HG03103 (cell line): Measurements from ENCODE around the gene DSPP.
A peak's percentile ranks its signal among the peaks of the same experiment; 100 is the strongest.
"Not testable (repeated sequence)": the region's sequence is repeated elsewhere in the genome, so short reads cannot be mapped to it uniquely, and the experiment has no call there.

Experiments used
- ATAC-seq: cut with Tn5 transposase; IDR thresholded peaks from one replicate; pipeline ENCODE4 v1.9.1; 2021; ENCODE audit warnings: low read depth; ENCODE audit not compliant: unreplicated experiment

DSPP gene

DNA sequence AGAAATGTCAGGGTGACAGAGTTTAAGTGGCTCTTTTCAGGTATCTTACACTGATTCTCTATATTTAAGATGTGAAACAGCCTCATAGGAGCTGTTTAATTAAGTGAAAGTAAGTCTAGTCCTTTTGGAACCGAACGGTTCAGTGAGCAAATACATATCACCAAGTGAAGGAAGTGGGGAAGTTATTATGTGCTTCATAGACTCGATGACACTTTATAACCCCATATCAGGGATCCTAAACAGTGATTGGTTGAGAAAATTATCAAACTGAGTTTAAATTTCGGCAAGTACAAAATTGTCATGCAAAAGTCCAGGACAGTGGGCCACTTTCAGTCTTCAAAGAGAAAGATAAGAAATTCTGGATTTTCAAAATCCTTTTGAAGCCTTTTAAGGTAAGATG lies at the start of gene DSPP:
TSS of gene DSPP (plus strand) at position 301 of the 400 bp plus-strand sequence. CDS start 2,380 bp downstream, outside the sequence.
- no peak for ATAC-seq

DNA sequence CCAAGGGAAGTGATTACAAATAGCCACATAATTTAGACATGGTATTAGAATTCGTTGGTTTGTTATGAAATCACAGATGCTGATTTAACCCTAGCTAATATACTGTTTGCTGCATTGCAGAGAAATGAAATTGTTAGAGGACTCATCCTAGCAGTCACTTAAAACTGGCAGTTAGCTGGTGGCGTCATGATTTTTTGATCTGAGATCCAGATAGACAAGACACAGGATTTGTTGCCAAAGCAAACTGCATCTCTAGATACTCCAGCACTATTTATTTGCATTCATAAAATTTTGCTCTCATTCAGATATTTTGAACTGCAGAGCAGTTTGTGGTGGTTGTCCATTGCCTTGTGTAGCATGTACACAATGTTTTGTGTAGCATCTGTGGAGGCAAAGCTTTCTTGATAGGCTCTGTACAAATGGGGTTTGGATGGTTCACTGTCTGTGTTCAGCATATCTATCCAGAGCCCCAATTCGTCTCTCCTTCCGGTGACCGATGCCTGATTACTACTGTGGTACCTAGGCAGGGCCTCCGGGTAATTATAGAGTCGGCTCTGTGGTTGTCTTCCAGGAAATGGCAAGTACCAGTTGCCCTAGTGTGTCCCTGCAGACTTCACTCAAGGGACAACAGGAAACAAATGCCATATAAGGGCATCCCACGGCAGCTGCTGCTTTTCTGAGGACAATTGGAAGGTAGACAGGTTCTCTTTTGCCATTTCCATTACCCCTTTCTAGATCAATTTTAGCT lies 49.1 kb upstream of the DSPP start:
- peak; percentile 98 for ATAC-seq

DNA sequence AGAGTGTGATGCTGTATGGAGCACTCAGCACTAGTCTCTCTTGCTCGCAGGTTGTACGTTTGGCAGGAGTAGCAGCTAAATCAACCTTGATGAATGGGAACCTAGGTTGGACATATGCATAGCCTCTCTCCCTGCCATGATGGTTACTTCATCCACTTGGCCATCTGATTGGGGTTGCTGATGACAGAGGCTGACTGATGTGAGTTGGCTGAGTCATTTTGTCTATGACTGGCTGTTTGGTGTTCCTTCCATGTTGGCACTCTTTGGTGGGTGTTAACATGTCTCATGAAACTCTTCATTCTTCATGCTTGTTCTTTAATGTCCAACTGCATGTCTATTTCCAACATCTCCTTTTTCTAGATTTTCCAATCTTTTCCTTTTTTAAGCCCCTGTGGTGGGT lies 47.5 kb upstream of the DSPP start:
- no peak for ATAC-seq

DNA sequence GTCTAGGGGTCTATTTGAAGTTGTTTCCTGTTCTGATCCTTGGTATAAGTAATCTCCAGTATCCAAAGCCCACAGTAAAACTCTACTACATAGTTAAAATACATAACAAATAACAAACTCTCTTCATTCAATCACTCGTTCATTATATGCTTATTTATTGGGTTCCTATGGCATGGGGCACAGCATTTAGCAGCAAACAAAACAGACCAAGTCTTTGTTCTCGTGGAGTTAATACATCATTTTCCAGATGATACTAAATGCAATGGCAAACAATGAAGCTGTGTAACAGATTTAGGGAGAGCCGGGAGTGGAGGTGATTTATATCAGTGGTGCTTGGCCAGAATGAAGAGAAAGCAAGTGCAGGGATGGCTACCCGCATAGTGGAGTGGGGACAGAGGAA lies 42.6 kb upstream of the DSPP start:
- ATAC-seq, result no peak

DNA sequence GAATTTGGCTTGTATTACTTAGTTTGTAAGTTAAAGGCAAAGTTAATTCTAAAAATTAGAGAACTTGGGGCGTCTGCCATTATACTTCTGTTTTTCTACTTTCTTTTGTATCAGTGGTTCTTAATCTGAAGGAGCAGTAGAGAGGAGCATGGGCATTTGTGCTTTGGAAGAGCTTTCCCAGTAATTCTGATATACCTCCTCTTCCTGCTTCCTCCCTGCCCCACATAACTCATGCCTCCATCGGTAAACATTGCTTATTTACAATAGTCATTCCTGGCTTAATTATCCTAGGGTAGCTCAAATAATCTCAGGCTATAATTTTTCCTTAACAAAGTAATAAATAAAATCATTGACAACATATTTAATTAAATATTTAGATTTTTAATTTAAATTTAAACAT lies 42.1 kb upstream of the DSPP start:
- ATAC-seq, result no peak

DNA sequence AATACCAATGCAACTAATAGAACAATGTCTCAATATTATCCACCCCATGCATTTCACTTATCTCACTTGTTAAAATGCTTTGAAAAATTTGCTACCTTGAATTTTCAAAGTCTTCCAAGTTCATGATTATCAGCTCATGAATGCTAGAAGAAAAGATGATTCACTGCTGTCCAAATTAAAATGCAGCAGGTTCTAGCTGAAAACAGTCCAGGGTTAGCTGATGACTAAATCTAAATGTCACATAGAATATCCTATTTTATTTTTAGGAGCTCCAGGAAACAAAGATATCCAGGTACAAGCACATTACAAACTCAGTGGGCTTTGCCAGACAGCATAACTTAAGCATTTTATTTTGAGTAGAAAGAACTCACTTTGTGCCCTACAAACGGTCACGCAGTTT lies 41.1 kb upstream of the DSPP start:
- no peak for ATAC-seq

DNA sequence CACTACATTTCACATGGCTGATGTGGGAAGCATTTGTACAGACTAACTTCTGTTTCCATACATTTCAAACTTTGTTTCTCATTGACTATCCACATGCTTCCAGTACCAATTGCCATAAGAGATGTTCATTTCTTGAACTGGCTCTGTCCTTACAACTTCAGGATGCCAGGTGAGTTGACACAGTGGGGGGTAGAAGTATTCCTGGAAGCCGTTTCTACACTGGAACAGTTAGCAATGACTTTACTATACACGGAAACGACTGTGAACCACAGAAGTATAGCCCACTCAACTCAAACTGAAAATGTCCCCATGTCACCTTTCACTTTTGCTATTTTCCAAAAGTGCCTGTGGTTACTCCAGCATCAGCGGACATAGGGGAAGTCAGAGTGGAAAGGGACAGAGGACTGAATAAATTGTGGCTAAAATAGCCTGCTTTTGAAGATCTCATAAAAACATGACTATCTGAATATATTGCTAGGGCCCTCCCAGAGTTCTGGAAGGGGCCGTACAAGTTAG lies 38.0 kb upstream of the DSPP start:
- ATAC-seq, result no peak

DNA sequence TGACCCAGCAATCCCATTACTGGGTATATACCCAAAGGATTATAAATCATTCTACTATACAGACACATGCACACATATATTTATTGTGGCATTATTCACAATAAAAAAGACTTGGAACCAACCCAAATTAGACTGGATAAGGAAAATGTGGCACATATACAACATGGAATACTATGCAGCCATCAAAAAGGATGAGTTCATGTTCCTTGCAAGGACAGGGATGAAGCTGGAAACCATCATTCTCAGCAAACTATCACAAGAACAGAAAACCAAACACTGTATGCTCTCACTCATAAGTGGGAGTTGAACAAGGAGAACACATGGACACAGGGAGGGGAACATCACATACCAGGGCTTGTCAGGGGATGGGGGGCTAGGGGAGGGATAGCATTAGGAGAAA lies 34.0 kb upstream of the DSPP start:
- ATAC-seq, result not testable (repeated sequence)

DNA sequence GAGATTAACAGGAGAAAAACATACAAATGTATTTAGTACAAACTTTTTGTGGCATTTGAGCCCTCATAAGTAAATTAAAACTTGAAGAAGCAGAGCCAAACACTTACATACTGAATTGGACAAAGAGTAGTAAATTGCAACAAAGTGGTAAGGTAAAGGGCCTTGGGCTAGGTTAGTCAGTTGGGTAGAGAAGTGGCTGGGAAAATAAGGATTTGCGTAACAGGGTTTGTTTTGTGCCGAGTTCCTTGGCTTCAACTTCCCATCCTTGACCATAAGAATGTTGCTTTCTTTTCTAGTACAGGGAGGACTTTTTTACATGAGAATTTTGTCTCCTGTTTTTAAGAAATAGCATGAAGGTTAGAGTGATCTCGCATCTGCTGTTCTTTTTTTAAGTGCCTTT lies 33.3 kb upstream of the DSPP start:
- ATAC-seq, result no peak

DNA sequence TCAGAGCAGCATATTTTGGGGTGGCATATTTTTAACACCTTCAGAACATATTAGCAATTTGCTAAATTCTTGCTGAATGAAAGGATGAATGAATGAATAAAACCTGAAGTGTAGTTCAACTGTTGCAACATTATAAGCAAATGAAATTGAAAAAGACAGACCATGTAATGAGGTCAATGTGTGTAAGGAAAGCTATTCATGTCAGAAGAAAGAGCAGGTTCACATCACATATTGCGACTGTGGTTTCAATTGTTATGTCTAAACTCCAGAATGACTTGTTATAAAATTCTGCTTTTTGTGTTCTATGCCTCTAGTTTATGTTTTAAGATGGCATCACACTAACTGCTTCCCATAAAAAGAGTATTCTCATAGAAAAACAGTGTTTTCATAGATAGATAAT lies 32.9 kb upstream of the DSPP start:
- ATAC-seq, result no peak

DNA sequence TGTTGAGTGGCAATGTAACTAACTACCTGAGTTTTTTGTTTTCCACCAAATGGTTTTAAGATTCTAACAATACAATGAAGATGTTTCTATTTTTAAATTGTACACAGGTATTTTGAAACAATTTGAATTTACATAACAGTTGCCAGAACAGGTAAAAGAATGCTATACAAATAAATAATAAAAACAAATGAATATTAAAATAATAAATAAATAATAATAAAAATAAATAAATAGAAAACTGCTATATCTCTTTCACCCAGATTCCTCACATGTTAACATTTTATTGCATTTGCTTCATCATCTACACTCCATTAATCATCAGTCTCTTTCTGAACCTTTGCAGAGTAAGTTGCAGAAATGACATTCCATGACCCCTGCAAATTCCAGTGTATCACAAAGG lies 32.3 kb upstream of the DSPP start:
- ATAC-seq, result no peak

DNA sequence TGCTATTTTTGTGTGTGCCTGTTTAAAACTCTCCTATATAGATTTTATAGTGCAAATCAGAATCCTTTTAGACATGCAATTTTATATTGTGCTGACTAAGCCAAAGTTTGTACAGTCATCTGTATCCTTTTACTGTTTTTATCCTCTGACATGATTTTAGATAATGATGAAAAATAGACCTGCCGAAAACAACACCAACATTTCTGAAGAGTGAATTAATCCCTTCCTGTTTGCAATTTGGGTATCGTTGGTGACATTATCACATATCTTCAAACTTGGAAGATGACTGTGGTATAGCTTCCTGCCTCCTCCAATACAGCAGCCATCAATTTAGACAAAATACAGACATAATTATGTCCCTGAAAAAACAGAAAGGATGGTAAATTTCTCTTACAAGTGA lies 28.9 kb upstream of the DSPP start:
- ATAC-seq, result no peak

DNA sequence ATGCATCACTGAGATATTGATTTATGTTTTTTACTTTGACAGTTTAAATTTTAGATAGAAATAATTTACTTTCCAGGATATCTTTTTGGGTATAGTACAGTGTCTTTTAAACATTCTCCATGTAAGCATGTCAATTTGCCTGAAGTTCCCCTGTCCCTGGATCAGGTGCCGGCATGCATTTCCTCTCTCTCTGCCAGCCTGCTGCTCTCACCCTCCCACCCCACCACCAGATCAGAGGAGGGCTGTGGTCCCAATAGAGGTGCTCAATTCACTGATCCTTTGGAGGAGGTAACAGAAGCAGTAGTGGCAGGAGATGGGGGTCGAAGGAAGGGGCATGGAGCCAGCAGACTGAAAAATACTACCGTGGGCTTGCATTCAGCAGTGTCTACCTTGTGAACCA lies 28.3 kb upstream of the DSPP start:
- no peak for ATAC-seq

DNA sequence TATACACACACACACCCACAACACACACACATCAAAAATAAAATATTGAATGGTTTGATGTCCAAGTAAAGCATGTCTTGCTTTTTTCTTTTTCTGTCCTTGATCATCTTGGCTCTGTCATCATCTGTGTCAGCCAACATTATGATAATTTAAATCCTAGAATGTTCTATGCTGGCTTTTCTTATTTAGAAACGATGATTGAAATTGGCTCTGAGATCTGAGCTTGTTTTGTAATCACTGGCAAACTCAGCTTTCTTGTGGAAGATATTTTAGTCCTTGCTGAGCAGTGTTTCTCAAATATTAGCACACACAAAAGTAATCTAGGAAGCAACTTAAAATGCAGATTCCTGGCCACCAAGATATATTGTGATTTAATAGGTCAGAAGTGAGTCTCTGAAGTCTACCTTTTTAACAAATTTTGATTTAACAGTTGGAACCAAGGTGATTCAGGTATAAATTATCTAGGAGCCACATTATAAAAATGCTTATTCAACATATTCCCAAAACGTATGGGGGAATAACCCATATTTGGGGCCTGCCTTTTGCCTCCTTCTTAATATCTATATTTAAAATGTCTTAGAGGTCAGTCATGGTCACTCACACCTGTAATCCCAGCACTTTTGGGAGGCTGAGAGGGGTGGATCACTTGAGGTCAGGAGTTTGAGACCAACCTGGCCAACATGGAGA lies 24.0 kb upstream of the DSPP start:
- ATAC-seq, result no peak

DNA sequence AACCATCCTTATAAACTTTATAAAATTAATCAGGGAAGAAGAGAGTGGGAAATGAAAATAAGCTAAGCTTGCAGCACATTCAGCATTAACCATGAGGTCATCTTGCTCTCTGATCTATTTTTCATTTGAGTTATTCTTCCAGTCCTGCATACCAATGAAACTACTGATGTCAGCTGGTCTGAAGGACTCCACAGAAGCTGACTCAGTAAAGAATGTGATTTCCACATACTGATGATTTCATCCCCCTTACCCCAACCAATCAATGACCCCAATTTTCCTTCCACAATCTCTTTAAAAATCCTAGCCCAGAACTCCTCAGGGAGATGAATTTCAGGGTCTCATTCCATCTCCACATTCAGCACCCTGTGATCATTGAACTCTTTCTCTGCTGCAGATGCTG lies 18.8 kb upstream of the DSPP start:
- no peak for ATAC-seq

DNA sequence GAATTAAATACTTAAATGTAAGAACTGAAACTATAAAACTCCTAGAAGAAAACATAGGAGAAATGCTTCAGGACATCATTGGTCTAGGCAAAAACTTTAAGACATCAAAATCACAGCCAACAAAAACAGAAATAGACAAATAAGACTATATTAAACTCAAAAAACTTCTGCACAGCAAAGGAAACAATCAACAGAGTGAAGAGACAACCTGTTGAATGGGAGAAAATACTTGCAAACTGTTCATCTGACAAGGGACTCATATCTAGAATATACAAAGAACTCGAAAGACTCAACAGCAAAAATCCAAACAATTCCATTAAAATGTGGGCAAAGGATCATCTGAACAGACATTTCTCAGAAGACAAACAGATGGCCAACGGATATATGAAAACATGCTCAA lies 16.2 kb upstream of the DSPP start:
- ATAC-seq, result no peak

DNA sequence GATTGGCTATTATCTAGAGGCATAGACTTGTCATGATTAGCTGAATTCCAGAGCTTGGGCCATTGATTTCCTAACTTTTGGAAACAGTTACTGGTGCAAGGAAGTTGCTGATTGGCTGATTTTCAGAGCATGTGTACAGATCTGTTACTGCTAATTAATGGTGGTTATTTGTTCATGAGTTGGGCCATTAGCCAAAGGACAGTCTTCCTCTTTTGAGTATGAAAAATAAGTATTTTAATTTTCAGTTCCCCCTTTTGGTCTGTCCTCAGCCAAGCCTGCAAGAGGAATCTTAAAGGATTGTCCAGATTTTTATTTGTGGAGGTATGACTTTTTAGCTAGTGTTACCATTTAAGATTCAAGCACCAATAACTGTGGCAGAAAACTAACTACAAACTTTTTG lies 7.0 kb upstream of the DSPP start:
- no peak for ATAC-seq

DNA sequence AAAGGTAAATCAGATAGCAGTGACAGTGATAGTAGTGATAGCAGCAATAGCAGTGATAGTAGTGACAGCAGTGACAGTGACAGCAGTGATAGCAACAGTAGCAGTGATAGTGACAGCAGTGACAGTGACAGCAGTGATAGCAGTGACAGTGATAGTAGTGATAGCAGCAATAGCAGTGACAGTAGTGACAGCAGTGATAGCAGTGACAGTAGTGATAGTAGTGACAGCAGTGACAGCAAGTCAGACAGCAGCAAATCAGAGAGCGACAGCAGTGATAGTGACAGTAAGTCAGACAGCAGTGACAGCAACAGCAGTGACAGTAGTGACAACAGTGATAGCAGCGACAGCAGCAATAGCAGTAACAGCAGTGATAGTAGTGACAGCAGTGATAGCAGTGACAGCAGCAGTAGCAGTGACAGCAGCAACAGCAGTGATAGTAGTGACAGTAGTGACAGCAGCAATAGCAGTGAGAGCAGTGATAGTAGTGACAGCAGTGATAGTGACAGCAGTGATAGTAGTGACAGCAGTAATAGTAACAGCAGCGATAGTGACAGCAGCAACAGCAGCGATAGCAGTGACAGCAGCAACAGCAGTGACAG lies 6.1 kb downstream of the DSPP start:
- no peak for ATAC-seq

DNA sequence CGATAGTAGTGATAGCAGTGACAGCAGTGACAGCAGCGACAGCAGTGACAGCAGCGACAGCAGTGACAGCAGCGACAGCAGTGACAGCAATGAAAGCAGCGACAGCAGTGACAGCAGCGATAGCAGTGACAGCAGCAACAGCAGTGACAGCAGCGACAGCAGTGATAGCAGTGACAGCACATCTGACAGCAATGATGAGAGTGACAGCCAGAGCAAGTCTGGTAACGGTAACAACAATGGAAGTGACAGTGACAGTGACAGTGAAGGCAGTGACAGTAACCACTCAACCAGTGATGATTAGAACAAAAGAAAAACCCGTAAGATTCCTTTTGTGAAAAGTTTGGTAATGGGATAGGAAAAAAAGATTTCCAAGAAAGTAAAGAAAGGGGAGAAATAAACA lies 7.9 kb downstream of the DSPP start:
- no peak for ATAC-seq

DNA sequence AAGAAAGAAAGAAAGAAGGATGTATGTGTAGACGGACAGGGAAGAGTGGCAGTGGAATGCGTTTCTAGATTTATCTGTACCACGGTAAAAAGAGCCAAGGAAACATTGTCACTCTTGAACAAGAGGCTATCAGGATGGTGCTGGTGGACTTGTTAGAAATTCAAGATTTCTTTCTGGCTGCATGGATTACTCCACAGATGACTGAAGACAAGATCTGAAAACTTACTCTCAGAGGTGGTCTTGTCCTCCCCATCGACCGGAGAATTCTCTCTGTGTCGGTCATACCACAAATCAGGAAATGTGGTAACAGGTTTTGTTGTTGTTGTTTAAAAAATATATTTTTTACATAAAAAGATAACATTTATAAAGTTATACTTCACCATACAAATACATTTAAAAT lies 11.8 kb downstream of the DSPP start:
- no peak for ATAC-seq

DNA sequence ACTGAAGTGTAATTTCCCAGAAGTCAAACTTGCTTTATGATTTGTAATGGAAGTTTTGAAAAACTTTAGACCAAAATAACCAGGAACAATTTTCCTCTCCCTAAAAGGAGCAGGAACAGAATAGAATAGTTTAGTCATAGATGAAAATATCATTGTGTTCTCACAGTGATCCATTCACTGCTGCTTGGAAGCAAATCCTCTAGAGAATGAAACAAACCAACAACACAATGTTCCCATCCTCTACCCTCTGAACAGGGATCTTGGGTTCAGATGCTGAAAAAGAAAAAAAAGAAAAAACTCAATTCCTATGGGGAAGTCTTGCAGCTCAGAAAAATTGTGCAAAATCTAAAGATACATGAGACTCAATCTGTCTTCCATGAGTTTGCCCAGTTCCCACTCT lies 12.2 kb downstream of the DSPP start:
- ATAC-seq, result no peak

DNA sequence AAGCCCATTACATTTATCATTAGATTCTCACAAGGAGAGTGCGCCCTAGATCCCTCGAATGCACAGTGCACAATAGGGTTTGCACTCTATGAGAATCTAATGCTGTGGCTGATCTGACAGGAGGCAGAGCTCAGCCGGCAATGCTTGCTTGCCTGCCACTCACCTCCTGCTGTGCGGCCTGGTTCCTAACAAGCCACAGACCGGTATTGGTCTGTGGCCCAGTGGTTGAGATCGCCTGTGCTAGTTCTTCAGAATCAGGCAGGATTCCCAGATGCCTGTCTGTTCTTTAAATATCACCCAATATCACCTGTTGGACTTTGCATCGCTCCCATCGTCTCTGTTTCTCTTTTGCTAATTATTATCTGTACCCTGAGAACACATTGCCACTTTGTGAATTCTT lies 14.0 kb downstream of the DSPP start:
- ATAC-seq, result no peak
